Measurements from ENCODE around the gene ZNF592. TPM values are rescaled to one million over a fixed set of nuclear protein-coding genes. Genes with fewer than 3 reads are reported as not detected.

Gene ZNF592
- total and polyA plus RNA-seq, 9 of the 15 experiments (the other 6 are each of a cell fraction or from before 2014, with no cell fraction given): 0.88 to 23.8 (median 7.4) TPM

DNA sequence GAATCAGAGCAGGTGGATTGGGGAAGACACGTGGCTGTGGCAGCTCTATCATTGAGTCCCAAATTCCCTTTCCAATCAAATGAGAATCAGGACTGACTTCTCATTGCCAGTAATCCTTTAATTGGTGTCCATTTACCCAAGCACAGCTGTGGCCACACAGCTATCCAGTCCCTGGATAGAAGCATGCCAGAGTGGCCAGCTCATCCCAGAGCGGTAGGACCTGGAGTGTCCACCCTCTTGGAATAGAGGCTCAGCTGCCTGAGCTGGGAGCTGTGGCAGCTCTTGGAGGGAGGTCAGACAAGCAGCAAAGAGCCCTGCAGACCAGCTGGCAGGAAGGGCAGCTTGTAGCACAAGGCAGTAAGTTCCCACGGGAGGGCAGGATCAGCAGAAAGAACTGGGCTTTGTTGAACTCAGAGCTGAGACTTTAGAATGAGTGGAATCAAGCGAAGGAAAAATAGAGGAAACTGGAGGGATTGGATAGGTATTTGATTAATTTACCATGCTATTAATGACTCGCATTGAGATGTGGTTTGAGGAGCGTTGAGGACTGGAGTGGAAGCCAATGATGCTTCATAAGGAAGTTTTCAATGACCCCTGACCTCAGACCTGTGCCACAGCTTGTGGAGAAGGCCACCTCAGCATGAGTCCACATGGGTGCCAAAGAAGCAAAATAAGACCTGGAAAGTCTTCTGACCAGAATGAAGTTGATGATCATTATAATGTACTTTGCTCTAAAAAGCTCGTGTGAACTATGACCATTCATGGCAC, 61.9 kb downstream of the ZNF592 start (continued):
- TF ChIP-seq ARID4B (CRISPR knock-in tag; IDR thresholded peaks at IDR 0.05) (no peak), TCF7L2 (IDR thresholded peaks at IDR 0.05; ENCODE audit: low read depth, low read length) (no peak), ZMIZ1 (IDR thresholded peaks at IDR 0.05; ENCODE audit: low read depth in 2 of 2, low read length in 2 of 2) (no peak), ZNF586 (CRISPR knock-in tag; conservative IDR thresholded peaks at IDR 0.05) (no peak), RHOXF2B (CRISPR knock-in tag; conservative IDR thresholded peaks at IDR 0.05) (no peak)
- TF ChIP-seq, protein P1, sequence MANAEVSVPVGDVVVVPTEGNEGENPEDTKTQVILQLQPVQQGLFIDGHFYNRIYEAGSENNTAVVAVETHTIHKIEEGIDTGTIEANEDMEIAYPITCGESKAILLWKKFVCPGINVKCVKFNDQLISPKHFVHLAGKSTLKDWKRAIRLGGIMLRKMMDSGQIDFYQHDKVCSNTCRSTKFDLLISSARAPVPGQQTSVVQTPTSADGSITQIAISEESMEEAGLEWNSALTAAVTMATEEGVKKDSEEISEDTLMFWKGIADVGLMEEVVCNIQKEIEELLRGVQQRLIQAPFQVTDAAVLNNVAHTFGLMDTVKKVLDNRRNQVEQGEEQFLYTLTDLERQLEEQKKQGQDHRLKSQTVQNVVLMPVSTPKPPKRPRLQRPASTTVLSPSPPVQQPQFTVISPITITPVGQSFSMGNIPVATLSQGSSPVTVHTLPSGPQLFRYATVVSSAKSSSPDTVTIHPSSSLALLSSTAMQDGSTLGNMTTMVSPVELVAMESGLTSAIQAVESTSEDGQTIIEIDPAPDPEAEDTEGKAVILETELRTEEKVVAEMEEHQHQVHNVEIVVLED (CRISPR knock-in tag; IDR thresholded peaks at IDR 0.05): no peak

Data from K562 (cell line).